Adipose tissue (tissue), 3 donors: ENCODE results near the gene RIPK3. TPM values are rescaled to one million over a fixed set of nuclear protein-coding genes. Genes with fewer than 3 reads are reported as not detected.
"Not testable (repeated sequence)": the region's sequence is repeated elsewhere in the genome, so short reads cannot be mapped to it uniquely, and the experiment has no call there.

ENCODE experiments used
- H3K27ac ChIP-seq: one replicate; pipeline ENCODE4 v1.5.1; 2013; ENCODE audit warnings: low read depth, low read length
- WGBS, 3 donors: extraction: QIAGEN DNeasy Blood & Tissue Kit; methylation state at CpG; one replicate each; pipeline ENCODE4 v1.1.7; 2013; 5-methylcytosine and 5-hydroxymethylcytosine counted together
- polyA plus RNA-seq, 3 donors: library from polyadenylated mRNA; stranded (reverse); fragments of 200-250 nt; gene quantifications; one replicate each; pipeline ENCODE4 v1.2.3, GENCODE V29; 2013
- donor health status: healthy with polysubstance abuse.
- donor health status: Bipolar disorder and iron deficiency.
- donor health status: healthy.

RIPK3 gene
- polyA plus RNA-seq, 3 donors, result 7.2 to 15.0 (median 8.4) TPM

GRCh38 chr14:24330973-24331674 is 8.7 kb downstream of the RIPK3 start:
- WGBS, 3 donors, result 90 to 93% (median 91%) methylated on average over 10 of the region's 10 CpGs
- H3K27ac ChIP-seq, result no peak overlapping the region

- no peak overlapping the region for H3K27ac ChIP-seq
- 52 to 85% (median 59%) methylated on average over 9 of the region's 9 CpGs for WGBS, 3 donors
Observed at GRCh38 chr14:24329736-24330135, 10.1 kb downstream of the RIPK3 start.

GRCh38 chr14:24329073-24329663 is 10.6 kb downstream of the RIPK3 start:
- 85 to 89% (median 88%) methylated on average over 12 of the region's 12 CpGs for WGBS, 3 donors
- no peak overlapping the region for H3K27ac ChIP-seq

GRCh38 chr14:24327914-24328313 is 11.9 kb downstream of the RIPK3 start:
- H3K27ac ChIP-seq, result not testable (repeated sequence)
- 5 to 8% (median 7%) methylated on average over 9 of the region's 9 CpGs for WGBS, 3 donors

GRCh38 chr14:24327303-24327702 is 12.5 kb downstream of the RIPK3 start:
- WGBS, 3 donors, result 61 to 80% (median 64%) methylated on average over 2 of the region's 2 CpGs
- H3K27ac ChIP-seq, result no peak overlapping the region

GRCh38 chr14:24325963-24326362 is 13.8 kb downstream of the RIPK3 start:
- WGBS, 3 donors, result 80 to 87% (median 84%) methylated on average over 9 of the region's 9 CpGs
- H3K27ac ChIP-seq, result no peak overlapping the region

GRCh38 chr14:24325041-24325530 is 14.7 kb downstream of the RIPK3 start:
- 67 to 76% (median 75%) methylated on average over 5 of the region's 5 CpGs for WGBS, 3 donors

GRCh38 chr14:24324024-24324423 is 15.8 kb downstream of the RIPK3 start:
- 74 to 88% (median 84%) methylated on average over 6 of the region's 6 CpGs for WGBS, 3 donors

More at GRCh38 chr14:24325041-24325530, 14.7 kb downstream of the RIPK3 start:
- H3K27ac ChIP-seq, result no peak overlapping the region

GRCh38 chr14:24323341-24323740 is 16.4 kb downstream of the RIPK3 start:
- H3K27ac ChIP-seq, result no peak overlapping the region
- 63 to 74% (median 66%) methylated on average over 3 of the region's 3 CpGs for WGBS, 3 donors

More at GRCh38 chr14:24324024-24324423, 15.8 kb downstream of the RIPK3 start:
- H3K27ac ChIP-seq, result no peak overlapping the region

- 84 to 88% (median 88%) methylated on average over 8 to 10 of the region's 10 CpGs for WGBS, 3 donors
Observed at GRCh38 chr14:24322672-24323071, 17.1 kb downstream of the RIPK3 start.

GRCh38 chr14:24321212-24321975 is 18.4 kb downstream of the RIPK3 start:
- H3K27ac ChIP-seq, result no peak overlapping the region
- 82 to 92% (median 90%) methylated on average over 14 of the region's 14 CpGs for WGBS, 3 donors

More at GRCh38 chr14:24322672-24323071, 17.1 kb downstream of the RIPK3 start:
- no peak overlapping the region for H3K27ac ChIP-seq

- 89 to 93% (median 90%) methylated on average over 3 of the region's 3 CpGs for WGBS, 3 donors
- H3K27ac ChIP-seq, result no peak overlapping the region
Observed at GRCh38 chr14:24317141-24317928, 22.5 kb downstream of the RIPK3 start.

- 61 to 64% (median 64%) methylated on average over 13 to 18 of the region's 18 CpGs for WGBS, 3 donors
Observed at GRCh38 chr14:24316597-24316950, 23.2 kb downstream of the RIPK3 start.

GRCh38 chr14:24315807-24316596 is 23.8 kb downstream of the RIPK3 start:
- no peak overlapping the region for H3K27ac ChIP-seq
- 30 to 54% (median 42%) methylated on average over 63 to 70 of the region's 70 CpGs for WGBS, 3 donors

More at GRCh38 chr14:24316597-24316950, 23.2 kb downstream of the RIPK3 start:
- H3K27ac ChIP-seq, result no peak overlapping the region

GRCh38 chr14:24315243-24315806 is 24.5 kb downstream of the RIPK3 start:
- no peak overlapping the region for H3K27ac ChIP-seq
- WGBS, 3 donors, result 58 to 88% (median 72%) methylated on average over 10 of the region's 10 CpGs

- H3K27ac ChIP-seq, result no peak overlapping the region
- WGBS, 3 donors, result 57 to 76% (median 65%) methylated on average over 5 of the region's 5 CpGs
Observed at GRCh38 chr14:24314377-24315193, 25.2 kb downstream of the RIPK3 start.
